GM12872 (cell line): ENCODE measurements around the gene HEBP1.

Source experiments
- CTCF ChIP-seq: IDR thresholded peaks from 3 replicates; pipeline ENCODE4 v1.5.1; 2011; ENCODE audit warnings: low read depth, mild to moderate bottlenecking, low read length, moderate library complexity; ENCODE audit not compliant: insufficient read depth

HEBP1 gene, protein sequence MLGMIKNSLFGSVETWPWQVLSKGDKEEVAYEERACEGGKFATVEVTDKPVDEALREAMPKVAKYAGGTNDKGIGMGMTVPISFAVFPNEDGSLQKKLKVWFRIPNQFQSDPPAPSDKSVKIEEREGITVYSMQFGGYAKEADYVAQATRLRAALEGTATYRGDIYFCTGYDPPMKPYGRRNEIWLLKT

GRCh38 chr12:12999959-13000615 is at the start of gene HEBP1:
HEBP1 (minus strand) TSS chr12:13000265; CDS start chr12:13000114, 151 bp downstream.
- TF ChIP-seq CTCF, result no peak

DNA sequence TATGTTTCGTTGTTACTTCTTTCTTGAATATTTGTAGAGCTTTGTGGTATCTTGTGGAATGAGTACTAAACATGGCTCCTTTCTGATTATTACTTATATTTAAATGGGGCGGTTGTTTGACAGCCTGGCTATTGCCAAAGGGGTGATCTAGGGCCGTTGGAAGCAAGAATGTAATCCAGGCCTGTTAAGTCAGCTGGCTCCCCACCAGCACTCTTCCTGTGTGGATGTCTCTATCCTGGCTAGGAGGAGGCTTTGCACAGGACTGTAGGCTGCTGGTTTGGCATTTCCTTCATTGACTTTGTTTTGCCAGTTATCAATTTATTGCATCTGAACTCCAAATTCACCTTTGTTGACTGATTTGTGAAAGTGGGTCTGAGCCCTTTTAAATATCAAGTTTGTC is 49.8 kb upstream of the HEBP1 start:
- TF ChIP-seq CTCF, result no peak

- TF ChIP-seq CTCF, result no peak
Measured at GRCh38 chr12:13046964-13047363, 46.9 kb upstream of the HEBP1 start.

GRCh38 chr12:13045816-13046215 is 45.8 kb upstream of the HEBP1 start:
- no peak for TF ChIP-seq CTCF

DNA sequence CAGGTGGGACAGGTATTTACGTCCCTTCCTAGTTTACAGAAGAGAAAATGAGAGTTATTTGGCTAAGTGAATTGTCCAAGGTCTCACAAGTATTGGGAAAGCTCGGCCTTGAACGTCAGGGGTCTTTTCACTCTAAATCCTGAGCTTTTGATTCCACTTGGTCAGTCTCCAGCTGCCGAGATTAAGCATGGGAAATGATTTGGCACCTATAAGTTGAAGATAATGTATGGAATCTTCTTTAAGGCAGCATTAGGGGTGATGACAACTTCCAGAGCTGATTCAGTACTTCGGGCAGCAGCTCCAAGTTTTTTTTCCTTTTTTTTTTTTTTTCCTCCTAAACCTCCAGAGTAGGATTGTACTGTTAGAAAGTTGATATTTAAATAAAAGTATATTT is 44.8 kb upstream of the HEBP1 start:
- TF ChIP-seq CTCF, result no peak

DNA sequence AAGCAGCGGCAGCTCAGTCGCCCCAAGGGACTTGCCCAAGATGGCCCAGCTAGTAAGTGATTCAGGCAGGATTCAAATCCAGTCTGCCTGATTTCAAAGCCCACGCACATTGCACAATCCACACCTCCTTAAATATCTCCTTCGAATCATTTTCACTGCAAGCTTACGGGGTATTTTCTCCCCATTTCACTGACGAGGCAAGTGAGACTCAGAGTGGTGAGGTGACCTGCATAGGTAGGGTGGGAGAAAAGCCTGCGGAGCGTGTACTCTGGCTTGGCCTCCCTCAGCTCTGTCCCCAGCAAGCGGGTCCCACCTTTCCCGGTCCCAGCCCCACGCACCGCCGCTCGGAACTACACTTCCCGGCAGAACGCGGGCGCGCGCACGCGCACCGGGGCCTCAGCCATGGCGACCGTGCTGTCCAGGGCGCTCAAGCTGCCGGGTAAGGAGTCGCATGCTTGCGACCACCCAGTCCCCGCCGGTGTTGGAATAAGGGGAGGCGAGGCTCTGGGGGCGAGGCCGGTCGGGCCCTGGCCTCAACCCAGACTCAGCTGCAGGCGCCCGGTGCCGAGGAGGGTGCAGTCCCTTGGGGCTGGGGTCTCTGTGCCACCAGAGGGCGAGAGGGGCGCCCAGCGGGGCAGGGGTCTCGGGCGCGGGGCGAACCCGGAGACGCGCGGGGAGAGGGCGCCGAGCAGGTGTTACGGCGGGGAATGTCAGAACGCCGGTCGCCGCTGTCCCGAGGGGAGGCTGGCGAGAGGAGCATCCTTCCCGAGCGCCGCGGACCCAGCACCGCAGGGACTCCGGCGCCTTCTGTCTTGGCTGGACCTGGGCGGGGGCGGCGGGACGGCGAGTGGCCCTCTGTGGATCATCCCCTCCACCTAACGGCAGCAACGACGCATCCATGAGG is 44.2 kb upstream of the HEBP1 start, which contains the start of gene FAM234B:
TSS of gene FAM234B (plus strand) at position 380 of the 904 bp plus-strand sequence. CDS start at position 403, 23 bp downstream.
- peak; percentile 21; the same call in 1 of the 3 replicates for TF ChIP-seq CTCF

DNA sequence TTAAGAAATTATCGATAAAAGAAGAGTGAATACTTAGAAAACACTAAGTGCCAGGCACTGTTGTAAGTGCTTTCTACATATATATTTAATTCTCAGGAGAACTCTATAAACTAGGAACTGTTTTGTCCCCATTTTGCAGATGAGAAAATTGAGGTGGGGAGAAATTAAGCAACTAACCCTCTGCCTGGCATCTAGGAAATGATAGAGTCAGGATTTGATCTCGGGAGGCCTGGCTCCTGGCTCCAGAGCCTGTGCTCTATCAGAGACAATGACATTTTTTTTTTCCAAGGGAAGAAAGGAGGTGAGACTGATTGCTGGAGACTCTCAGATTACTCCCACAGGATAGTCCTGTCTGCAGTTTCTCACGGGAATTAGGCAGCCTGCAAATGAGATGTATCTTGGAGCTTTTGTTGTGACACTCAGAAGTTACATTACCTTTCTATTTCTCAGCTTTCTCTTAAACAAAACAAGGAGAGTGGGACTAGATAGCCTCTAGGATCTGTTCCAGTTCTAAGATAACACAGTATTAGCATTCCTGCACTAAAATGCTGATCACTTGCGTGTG is 42.7 kb upstream of the HEBP1 start:
- no peak for TF ChIP-seq CTCF
